ENCODE results near the gene METTL27.

- TF ChIP-seq POLR2A (IDR thresholded peaks at IDR 0.05) = peak; percentile 39 to 69
- no peak for TF ChIP-seq CTCF (IDR thresholded peaks at IDR 0.05)
Observed at GRCh38 chr7:73827567-73828106, 14.7 kb downstream of the METTL27 start.
